ENCODE measurements around the gene ARHGAP26.

DNA sequence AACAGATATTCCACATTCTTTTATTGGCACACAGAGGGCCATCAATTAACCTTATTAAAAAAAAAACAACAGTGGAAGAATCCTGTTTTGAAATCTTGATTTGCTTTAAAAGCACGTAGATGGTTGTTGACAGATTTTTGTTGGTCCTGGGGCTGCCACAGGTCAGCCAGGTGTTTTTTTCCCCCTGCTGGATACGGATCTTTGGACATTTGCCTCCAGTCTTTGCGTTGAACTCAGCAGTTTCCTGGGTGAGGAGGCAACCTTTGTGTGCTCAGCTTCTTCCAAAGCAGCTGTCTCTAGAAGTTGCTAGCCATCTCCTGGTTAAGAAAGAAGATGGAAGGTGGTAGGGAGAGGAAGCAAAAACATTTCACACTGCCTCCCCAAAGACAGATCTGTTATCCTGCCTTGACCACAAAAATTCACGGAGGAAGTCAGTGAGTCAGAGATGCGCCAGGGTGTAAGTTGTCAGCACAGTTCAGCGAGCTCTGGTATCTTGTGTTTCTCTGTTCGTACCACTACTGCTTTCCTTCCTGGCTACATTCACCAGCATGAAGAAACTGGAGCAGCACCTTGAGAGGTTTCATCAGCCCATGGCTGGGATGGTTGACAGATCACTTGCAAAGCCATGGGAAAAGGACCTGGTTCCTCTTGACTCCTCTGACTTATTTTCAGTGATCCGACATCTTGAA is 207.3 kb downstream of the ARHGAP26 start:
- TF ChIP-seq POLR2A (IDR thresholded peaks at IDR 0.05) (no peak), POLR2AphosphoS5 (IDR thresholded peaks at IDR 0.05) (no peak), EP300 (IDR thresholded peaks at IDR 0.05) (no peak)
- TF ChIP-seq, protein P1, sequence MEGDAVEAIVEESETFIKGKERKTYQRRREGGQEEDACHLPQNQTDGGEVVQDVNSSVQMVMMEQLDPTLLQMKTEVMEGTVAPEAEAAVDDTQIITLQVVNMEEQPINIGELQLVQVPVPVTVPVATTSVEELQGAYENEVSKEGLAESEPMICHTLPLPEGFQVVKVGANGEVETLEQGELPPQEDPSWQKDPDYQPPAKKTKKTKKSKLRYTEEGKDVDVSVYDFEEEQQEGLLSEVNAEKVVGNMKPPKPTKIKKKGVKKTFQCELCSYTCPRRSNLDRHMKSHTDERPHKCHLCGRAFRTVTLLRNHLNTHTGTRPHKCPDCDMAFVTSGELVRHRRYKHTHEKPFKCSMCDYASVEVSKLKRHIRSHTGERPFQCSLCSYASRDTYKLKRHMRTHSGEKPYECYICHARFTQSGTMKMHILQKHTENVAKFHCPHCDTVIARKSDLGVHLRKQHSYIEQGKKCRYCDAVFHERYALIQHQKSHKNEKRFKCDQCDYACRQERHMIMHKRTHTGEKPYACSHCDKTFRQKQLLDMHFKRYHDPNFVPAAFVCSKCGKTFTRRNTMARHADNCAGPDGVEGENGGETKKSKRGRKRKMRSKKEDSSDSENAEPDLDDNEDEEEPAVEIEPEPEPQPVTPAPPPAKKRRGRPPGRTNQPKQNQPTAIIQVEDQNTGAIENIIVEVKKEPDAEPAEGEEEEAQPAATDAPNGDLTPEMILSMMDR (IDR thresholded peaks at IDR 0.05), result no peak

Measured in sigmoid colon (tissue), 4 donors.